PC-3 (cell line): Measurements from ENCODE around the gene ACSL6. TPM values are rescaled to one million over a fixed set of nuclear protein-coding genes. Genes with fewer than 3 reads are reported as not detected.
"Not testable (repeated sequence)": the region's sequence is repeated elsewhere in the genome, so short reads cannot be mapped to it uniquely, and the experiment has no call there.

Experiments
- ATAC-seq: fragments of 200-7000 bp; cut with Tn5 transposase; 2 replicates; pipeline ENCODE4 v1.9.1; 2020; ENCODE audit warnings: mild to moderate bottlenecking, moderate library complexity
- BruUV-seq: library from RNA; stranded (reverse); fragments of 400-500 nt; replicated peaks from 2 replicates; lab custom pipeline; 2021; lab: Mats Ljungman, UMichigan
- CTCF ChIA-PET: fragments of 300-600 bp; sonication (Branson Sonifier 250); formaldehyde crosslinking; loops from one replicate; lab custom pipeline; 2022; ENCODE audit warnings: antibody characterized with exemption; lab: Charles Lee
- POLR2A ChIA-PET: fragments of 300-600 bp; sonication (Branson Sonifier 250); formaldehyde crosslinking; loops from one replicate; lab custom pipeline; 2022; ENCODE audit warnings: antibody characterized with exemption; ENCODE audit not compliant: unreplicated experiment; lab: Charles Lee
- DNase-seq: peaks from one replicate; pipeline ENCODE4 v3.0.0-alpha.2; 2015
- H2AFZ ChIP-seq: fragments of 300-600 bp; sonication (generic); 2 replicates; pipeline ENCODE4 v1.6.0; 2016; ENCODE audit warnings: antibody characterized with exemption, low read length
- H3F3A ChIP-seq: fragments of 300-600 bp; sonication (generic); one replicate; pipeline ENCODE4 v1.6.0; 2017; ENCODE audit warnings: antibody characterized with exemption, low read length, control low read depth, mild to moderate bottlenecking; ENCODE audit not compliant: unreplicated experiment
- H3K27ac ChIP-seq: fragments of 300-600 bp; sonication (generic); 2 replicates; pipeline ENCODE4 v1.5.1; 2016; ENCODE audit warnings: mild to moderate bottlenecking, low read length
- H3K27me3 ChIP-seq: fragments of 300-600 bp; sonication (generic); 2 replicates; pipeline ENCODE4 v1.6.1; 2016; ENCODE audit warnings: low read length, mixed read lengths
- H3K36me3 ChIP-seq: fragments of 300-600 bp; sonication (generic); 2 replicates; pipeline ENCODE4 v1.6.1; 2016; ENCODE audit warnings: low read depth, mixed run types, low read length, mixed read lengths
- H3K4me1 ChIP-seq: fragments of 300-600 bp; sonication (generic); 2 replicates; pipeline ENCODE4 v1.5.1; 2016; ENCODE audit warnings: low read length; ENCODE audit not compliant: insufficient read depth
- H3K4me2 ChIP-seq: fragments of 300-600 bp; sonication (generic); 2 replicates; pipeline ENCODE4 v1.6.0; 2016; ENCODE audit warnings: low read length
- H3K4me3 ChIP-seq: fragments of 300-600 bp; sonication (generic); 2 replicates; pipeline ENCODE4 v1.5.1; 2016; ENCODE audit warnings: mild to moderate bottlenecking, low read length, mixed read lengths
- H3K79me2 ChIP-seq: fragments of 300-600 bp; sonication (generic); 2 replicates; pipeline ENCODE4 v1.6.1; 2017; ENCODE audit warnings: low read length, mixed read lengths
- H3K9ac ChIP-seq: fragments of 300-600 bp; sonication (generic); 2 replicates; pipeline ENCODE4 v1.6.0; 2016; ENCODE audit warnings: mild to moderate bottlenecking, low read length
- H3K9me2 ChIP-seq: fragments of 300-600 bp; sonication (generic); replicated peaks from 2 replicates; pipeline ENCODE4 v1.6.1; 2016; ENCODE audit warnings: mixed run types, low read length, mixed read lengths
- H3K9me3 ChIP-seq: fragments of 300-600 bp; sonication (generic); 2 replicates; pipeline ENCODE4 v1.6.1; 2016; ENCODE audit warnings: low read length, mixed read lengths
- H4K20me1 ChIP-seq: fragments of 300-600 bp; sonication (generic); 2 replicates; pipeline ENCODE4 v1.6.1; 2016; ENCODE audit warnings: low read length, mixed read lengths
- EZH2 ChIP-seq: fragments of 300-600 bp; sonication (generic); IDR thresholded peaks from one replicate; pipeline ENCODE4 v1.6.1; 2017; ENCODE audit warnings: antibody characterized with exemption, mild to moderate bottlenecking, low read length; ENCODE audit not compliant: unreplicated experiment
- EZH2phosphoT487 ChIP-seq: fragments of 300-600 bp; sonication (generic); IDR thresholded peaks from 2 replicates; pipeline ENCODE4 v1.6.1; 2018; ENCODE audit warnings: mild to moderate bottlenecking, antibody characterized with exemption, low read length, borderline replicate concordance
- intact Hi-C: fragments of 100-400 bp; cut with micrococcal nuclease; formaldehyde crosslinking; loops from 2 replicates; pipeline ENCODE4 v1.9.0; 2023
- total RNA-seq: library from RNA; depleted of rRNA; stranded (reverse); fragments of >200 nt; gene quantifications from 2 replicates; pipeline ENCODE4 v1.2.3, GENCODE V29; 2014; rRNA removed
- TF ChIP-seq, protein P1 (sequence below): fragments of 300-600 bp; sonication (generic); conservative IDR thresholded peaks from 2 replicates; pipeline ENCODE4 v1.5.1; 2017; ENCODE audit warnings: antibody characterized with exemption, low read depth, mild to moderate bottlenecking, low read length

The ACSL6 gene
- total RNA-seq, 1 experiment from 2014 or later, result 0.15 TPM

DNA sequence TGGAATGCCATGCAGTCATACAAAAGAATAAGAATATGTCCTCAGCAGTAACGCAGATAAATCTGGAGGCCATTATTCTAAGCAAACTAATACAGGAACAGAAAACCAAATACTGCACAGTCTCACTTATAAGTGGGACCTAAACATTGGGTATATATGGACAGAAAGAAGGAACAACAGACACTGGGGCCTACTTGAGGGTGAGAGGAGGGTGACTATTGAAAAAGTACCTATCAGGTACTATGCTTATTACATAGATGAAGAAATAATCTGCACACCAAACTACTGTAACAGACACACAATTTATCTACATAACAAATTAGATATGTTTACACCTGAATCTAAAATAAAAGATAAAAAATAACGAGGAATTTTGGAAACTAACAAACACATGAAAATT is 104.8 kb downstream of the ACSL6 start:
- no peaks in the 10 kb centered on the region for H3K79me2 ChIP-seq

DNA sequence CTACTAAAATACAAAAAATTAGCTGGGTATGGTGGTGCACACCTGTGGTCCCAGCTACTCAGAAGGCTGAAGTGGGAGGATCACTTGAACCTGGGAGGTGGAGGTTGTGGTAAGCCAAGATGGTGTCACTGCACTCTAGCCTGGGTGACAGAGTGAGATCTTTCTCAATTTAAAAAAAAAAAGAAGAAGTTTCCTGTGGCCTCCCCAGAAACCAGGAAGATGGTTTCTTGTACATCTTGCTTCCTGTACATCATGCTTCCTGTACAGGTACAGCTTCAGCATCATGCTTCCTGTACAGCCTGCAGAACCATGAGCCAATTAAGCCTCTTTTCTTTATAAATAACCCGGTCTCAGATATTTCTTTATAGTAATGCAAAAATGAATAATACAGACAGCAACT is 109.2 kb downstream of the ACSL6 start:
- POLR2A ChIA-PET, H3K9ac ChIP-seq, H3K79me2 ChIP-seq, H3K36me3 ChIP-seq, H3K4me1 ChIP-seq, ATAC-seq, H4K20me1 ChIP-seq, H2AFZ ChIP-seq, H3K4me2 ChIP-seq, H3F3A ChIP-seq, CTCF ChIA-PET, intact Hi-C loops, DNase-seq, H3K9me2 ChIP-seq, H3K4me3 ChIP-seq, H3K9me3 ChIP-seq, H3K27me3 ChIP-seq, H3K27ac ChIP-seq, BruUV-seq: not testable (repeated sequence)

More for the DNA sequence above, 104.8 kb downstream of the ACSL6 start:
- Histone ChIP-seq H3K27ac (no peak overlapping the region), H3K27me3 (0 out of 2 replicates have a peak, but pooled peaks cover 5% of the 10 kb centered on the region), H3K9ac (no peak overlapping the region), H3K36me3 (no peaks in the 10 kb centered on the region), H2AFZ (no peak overlapping the region), H3K9me3 (no peaks in the 10 kb centered on the region), H4K20me1 (no peaks in the 10 kb centered on the region), H3F3A (no peaks in the 10 kb centered on the region), H3K9me2 (no peaks in the 10 kb centered on the region), H3K4me3 (no peak overlapping the region), H3K4me1 (no peaks in the 10 kb centered on the region), H3K4me2 (no peak overlapping the region)
- DNase-seq, result no peak
- BruUV-seq, result no TSS peak
- CTCF ChIA-PET, result no interaction called here
- intact Hi-C loops, result no loop called here
- POLR2A ChIA-PET, result no interaction called here
- no peak for TF ChIP-seq EZH2phosphoT487
- no peak for TF ChIP-seq EZH2
- TF ChIP-seq, protein P1, sequence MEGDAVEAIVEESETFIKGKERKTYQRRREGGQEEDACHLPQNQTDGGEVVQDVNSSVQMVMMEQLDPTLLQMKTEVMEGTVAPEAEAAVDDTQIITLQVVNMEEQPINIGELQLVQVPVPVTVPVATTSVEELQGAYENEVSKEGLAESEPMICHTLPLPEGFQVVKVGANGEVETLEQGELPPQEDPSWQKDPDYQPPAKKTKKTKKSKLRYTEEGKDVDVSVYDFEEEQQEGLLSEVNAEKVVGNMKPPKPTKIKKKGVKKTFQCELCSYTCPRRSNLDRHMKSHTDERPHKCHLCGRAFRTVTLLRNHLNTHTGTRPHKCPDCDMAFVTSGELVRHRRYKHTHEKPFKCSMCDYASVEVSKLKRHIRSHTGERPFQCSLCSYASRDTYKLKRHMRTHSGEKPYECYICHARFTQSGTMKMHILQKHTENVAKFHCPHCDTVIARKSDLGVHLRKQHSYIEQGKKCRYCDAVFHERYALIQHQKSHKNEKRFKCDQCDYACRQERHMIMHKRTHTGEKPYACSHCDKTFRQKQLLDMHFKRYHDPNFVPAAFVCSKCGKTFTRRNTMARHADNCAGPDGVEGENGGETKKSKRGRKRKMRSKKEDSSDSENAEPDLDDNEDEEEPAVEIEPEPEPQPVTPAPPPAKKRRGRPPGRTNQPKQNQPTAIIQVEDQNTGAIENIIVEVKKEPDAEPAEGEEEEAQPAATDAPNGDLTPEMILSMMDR, result no peak
- no peak for ATAC-seq

Other genes with a start within 250 kb of the ACSL6 start
- gene FNIP1, start 214.6 kb downstream of the ACSL6 start, total RNA-seq, result 15.1 and 16.3 TPM in 2 replicates
- not detected in 2 replicates for gene MEIKIN, start 66.0 kb downstream of the ACSL6 start, total RNA-seq
- not detected in 2 replicates for gene IL3, start 49.0 kb upstream of the ACSL6 start, total RNA-seq
- gene CSF2, start 62.1 kb upstream of the ACSL6 start, total RNA-seq, result 69.9 and 93.6 TPM in 2 replicates
- 38.7 and 43.6 TPM in 2 replicates for gene P4HA2, start 216.2 kb upstream of the ACSL6 start, total RNA-seq
- 26.5 and 27.8 TPM in 2 replicates for gene PDLIM4, start 246.0 kb upstream of the ACSL6 start, total RNA-seq